GM19238 (cell line): ENCODE measurements around the gene ODAD2.
"Not testable (repeated sequence)": the region's sequence is repeated elsewhere in the genome, so short reads cannot be mapped to it uniquely, and the experiment has no call there.

ENCODE experiments used
- DNase-seq: peaks from one replicate; pipeline ENCODE4 v3.0.0; 2011; ENCODE audit warnings: low spot score; ENCODE audit not compliant: insufficient read length

ODAD2 gene

DNA sequence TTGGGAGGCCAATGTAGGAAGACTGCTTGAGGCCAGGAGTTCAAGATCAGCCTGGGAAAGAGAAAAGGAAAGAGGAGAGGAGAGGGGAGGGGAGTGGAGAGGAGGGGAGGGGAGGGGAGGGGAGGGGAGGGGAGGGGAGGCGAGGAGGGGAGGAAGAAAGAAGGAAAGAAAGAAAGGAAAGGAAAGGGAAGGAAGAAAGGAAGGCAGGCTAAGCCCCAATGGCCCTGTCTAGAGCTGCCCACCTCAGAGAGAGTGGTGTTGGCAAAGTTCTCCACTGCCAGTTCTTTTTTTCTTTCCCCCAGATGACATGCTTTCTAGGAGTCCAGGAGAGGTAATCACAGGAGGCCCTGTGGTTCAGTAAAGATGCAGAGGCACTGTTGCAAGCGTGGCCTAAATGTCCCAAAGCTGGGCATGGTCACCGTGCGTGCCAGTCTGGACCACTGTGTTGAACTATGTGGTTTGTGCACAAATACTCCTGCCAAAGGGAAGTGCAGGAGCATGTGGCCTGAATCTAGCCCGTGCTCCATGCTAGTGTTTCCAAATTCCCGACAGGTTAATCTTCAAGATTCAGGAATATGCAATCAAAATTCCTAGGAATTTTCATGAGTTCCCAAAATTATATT, 39.7 kb downstream of the ODAD2 start:
- DNase-seq, result no peak

DNA sequence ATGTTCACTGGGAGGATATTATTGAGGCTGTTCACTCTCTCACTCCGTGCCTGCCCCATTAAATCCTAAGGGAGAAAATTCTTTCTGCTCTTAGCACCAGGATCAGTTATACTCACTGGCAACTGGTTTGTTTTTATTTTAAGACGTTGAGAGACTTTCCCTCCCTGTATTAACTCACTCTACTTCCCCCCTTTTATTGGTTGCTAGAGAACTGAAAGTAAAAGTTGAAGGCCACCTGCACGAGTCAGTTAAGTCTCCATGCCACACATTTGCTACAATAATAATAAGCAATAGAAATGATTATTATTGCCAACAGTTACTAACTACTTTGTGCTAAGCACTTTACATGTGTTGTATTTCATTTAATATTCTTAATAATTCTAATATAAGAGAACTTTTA, 40.5 kb downstream of the ODAD2 start:
- DNase-seq, result not testable (repeated sequence)

DNA sequence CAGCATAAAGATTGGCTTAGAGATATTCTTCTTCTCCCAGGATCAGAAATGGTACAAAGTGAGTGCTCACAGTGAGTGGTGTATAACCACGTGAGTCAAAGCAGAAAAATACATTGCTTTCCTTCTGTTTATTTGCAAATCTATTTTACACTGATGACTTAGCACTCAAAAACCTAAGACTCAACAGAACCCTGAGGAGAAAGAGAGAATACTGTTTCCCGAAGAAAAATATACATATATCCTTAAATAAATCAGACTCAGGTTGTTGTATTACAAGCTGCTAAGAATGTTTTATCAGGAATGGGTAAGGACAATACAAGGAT, 48.7 kb downstream of the ODAD2 start:
- DNase-seq, result no peak

DNA sequence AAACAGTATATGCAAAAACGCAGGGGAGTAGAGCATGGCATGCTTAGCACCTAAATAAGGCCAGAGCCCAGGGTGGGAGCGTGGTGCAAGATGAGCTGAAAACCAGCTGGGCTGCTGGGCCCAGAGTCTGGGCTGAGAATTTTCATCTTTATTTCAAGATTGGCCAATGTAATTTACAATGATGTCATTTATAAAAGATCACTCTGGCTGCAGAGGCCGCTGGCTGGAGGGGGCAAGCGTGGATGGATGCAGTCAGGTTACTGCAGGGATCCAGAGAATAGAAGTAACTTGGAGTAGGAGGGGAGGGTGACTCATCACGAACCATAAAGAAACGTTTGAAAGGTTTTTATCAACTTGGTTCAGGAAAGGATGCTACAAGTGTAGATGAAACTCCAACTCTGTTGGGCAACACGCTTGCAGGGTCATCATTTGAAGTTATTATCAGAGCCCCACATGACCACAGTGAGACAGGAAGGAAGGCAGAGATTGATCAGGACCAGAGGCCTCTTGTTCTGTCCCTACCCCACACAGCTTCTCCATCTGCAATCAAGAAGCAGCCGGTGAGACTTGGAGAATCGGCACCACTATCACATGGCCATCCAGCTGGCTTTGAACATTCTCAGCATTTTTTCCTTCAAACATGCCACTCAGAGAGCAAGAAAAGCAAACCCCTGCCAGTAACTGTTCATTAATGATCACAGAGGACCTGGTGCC, 49.2 kb downstream of the ODAD2 start:
- no peak for DNase-seq

DNA sequence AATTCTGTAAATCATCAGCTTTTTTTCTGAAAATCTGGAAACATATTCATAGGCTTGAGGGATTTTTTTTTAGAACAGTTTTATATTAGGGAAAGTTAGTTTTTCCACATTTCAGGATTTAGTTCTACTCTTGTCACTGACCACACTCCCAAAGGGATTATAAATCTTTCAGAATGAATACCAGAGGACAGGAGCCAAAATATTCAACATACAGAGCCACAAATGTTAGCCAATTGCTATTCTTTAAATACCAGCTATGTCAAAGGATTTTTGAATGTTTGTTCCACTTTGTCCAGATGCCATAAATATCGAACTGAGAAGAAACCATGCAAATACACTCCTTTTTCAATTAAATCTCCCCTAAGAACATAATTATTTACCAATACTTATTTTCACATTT, 50.7 kb downstream of the ODAD2 start:
- no peak for DNase-seq

DNA sequence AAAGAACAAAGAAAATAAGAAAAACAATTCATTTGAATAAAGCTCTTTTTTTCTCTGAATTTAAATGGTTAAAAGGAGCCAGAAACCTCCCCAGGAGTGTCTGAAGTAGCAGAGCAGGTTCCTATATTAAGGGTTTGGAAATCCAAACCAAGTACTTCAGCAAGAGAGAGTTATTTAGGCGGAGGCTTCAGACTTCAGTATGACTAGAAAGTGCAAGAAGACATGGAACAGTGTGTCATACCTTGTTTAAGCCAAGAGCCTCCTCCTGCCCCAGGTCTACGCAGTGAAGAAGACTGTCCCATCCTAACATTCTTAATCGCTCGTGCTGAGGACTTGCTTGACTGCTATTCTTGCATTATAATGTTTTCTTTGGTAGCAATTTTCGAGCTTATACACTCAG, 51.3 kb downstream of the ODAD2 start:
- DNase-seq, result no peak

DNA sequence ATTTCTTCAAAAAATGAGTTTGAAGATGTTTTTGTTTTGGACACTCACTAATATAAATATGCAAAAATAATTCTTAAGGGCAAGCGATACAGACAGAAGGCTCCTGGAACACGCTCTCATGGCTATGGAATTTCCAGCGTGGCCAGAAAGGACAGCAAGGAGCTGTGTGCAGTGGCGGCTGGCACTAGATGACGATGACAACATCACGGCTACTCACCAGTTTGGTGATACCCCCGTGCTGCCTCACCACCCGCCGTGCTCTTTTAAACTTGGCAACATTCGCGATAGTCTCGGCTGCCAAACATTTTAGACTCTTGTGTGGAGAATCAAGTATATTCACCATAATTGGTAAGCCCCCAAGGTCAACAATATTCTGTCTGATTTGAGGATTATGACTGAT, 54.9 kb downstream of the ODAD2 start:
- no peak for DNase-seq

DNA sequence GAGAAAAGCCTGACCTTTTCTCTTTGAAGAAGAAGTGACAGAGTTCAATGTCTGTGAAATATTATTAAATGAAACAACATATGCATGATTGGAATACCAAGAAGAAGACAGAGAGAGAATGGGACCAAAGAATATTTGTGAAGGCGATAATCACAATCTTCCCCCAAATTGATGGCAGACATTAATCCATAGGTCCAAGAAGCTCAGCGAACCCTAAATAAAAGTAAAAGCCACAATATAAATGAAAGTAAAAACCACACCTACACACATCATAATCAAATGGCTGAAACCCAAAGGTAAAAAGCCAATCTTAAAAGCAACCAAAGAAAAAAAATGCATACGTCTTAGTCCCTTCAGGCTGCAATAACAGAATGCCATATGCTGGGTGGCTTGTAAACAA, 84.0 kb downstream of the ODAD2 start:
- no peak for DNase-seq

DNA sequence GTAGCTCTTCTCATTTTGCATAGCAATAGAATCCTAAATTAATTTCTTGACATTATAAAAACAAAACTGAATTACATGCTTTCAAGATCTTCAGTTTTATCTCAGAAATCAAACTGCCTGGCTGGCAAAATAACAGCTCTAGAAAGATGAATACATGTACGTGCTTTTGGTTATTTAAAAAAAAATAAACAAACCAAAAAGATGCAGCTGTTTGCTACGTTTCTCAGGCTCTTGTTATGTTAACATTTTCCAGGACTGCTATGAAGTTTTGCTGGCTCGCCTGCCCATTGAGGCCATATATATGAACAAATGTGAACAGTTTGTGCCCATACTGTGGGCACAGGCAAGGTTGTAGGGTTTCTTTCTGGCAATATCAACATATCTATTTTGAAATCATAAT, 86.6 kb downstream of the ODAD2 start:
- DNase-seq, result no peak

DNA sequence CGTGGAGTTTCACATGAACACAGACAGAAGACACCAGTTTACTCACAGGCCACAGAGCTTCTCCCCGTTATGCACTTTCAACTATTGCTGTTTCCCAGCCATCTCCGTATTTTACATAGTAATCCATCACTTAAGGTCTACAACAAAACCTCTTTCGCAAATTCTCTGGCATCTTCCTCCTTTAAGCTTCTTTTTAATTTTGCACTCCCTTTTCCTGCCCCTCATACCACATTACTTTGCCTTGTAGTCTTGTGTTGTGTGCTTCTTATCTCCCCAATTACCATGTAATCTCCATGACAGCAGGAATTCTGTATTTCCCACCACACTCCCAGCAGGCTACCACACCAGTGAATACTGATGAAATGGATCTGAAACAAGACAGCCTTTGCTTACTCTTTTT, 87.3 kb downstream of the ODAD2 start:
- DNase-seq, result no peak

DNA sequence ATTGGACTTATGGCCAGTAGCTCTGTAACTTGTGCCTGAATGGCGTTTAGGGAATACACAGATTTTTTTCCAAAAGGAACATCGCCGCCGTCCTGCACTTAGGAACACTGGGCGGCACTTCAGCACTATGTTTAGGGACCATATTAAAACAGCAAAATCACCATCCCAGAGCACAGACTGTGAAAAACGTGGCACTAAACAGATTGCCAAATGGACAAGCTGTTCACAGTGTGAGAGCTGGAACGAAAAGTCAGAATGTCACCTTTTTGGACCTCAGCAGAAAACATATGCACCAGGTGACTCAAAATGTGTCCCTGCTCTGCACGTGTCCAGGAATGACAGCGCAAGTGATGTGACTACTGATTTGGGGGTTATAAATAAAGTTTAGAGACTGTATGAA, 87.9 kb downstream of the ODAD2 start:
- no peak for DNase-seq

DNA sequence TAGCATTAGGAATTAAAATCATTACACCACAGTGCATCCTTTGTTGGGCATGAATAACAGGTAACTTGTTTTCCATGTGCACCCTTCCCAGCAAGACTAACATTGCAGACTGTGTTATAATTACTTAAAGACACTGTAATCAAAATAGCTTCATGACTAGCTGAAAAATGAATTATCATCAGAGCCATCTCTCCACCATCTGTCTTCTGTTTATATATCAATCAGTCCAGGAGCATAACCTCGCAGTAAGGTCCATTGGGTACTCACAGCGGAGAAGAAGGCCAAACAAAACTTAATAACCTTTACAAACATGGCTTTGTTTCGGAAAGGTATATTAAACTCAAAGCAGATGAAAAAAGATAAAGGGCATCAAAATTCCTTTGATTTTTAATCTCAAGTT, 90.6 kb downstream of the ODAD2 start:
- DNase-seq, result no peak

DNA sequence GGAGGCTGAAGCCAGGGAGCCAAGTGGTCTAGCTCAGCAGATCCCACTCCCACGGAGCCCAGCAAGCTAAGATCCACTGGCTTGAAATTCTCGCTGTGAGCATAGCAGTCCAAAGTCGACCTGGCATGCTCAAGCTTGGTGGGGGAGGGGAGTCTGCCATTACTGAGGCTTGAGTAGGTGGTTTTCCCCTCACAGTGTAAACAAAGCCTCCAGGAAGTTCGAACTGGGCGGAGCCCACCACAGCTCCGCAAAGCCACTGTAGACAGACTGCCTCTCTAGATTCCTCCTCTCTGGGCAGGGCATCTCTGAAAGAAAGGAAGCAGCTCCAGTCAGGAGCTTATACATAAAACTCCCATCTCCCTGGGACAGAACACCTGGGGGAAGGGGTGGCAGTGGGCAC, 99.4 kb downstream of the ODAD2 start:
- DNase-seq, result not testable (repeated sequence)

DNA sequence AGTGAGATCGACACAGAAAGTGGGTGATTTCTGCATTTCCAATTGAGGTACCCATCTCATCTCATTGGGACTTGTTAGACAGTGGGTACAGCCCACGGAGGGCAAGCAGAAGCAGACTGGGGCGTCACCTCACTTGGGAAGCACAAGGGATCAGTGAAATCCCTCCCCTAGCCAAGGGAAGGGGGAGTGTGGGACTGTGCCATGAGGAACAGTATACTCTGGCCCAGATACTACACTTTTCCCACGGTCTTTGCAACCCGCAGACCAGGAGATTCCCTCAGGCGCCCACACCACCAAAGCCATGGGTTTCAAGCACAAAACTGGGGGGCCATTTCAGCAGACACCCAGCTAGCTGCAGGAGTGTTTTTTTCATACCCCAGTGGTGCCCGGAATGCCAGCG, 99.8 kb downstream of the ODAD2 start:
- DNase-seq, result no peak

DNA sequence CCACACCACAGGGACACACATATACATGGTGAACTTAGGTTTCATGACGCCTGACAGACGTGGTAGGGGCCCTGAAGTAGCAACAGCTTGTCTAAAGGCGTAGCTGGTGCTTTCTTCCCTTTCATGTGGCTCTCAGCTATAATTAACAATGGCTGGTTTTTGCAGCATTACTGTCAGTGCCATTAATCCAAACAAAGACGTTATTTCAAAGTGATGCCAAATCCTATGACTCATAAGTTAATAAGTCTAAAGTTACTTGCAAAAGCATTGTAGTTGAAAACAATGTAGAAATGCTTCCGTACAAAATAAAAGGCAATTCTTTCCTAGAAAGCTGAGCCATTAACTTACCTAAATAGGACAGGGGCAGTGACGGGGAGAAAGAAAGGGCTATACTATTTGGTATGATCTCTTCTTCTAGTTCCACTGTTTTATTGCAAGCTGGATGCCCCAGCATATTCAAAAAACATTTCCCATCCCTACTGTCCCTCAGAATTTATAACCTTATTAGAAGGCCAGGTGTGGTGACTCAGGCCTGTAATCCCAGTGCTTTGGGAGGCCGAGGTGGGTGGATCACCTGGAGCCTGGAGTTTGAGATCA, 105.4 kb downstream of the ODAD2 start:
- DNase-seq, result no peak

DNA sequence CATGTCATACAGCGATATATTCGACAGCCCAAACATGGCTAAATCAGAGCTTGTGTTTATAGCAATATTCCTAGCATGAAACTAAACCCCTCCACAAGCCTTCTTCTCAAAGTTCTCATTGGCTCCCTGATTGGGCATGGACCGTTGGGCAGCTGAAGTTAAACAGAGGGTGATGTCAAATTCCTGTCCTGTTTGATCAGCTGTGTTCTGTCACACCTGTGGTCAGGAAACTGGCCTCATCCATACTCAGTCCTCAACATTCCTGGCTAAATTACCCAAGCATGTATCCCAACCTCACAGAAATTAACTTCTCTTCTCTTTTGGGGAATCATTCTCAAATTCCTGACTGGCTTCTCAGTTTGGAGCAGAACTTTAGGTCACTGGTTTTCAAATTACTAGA, 107.9 kb downstream of the ODAD2 start:
- DNase-seq, result no peak

DNA sequence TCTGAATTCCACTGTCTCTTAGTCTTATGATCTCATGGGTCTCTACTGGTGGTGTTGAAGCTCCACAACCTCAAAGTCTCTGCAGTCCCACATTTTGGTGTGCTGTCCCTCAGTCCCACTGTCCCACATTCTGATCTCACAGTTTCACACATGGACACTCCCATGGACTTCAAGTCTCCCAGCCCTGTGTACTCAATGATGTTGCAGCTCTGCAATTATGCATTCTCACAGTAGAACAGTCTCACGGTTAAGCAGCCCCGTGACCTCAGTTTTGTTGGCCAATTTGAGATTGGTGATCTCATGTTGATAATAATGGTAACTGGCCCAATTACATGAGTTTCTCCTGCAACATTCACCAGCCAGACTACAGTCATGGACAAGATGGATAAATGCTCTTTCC, 109.4 kb downstream of the ODAD2 start:
- no peak for DNase-seq

DNA sequence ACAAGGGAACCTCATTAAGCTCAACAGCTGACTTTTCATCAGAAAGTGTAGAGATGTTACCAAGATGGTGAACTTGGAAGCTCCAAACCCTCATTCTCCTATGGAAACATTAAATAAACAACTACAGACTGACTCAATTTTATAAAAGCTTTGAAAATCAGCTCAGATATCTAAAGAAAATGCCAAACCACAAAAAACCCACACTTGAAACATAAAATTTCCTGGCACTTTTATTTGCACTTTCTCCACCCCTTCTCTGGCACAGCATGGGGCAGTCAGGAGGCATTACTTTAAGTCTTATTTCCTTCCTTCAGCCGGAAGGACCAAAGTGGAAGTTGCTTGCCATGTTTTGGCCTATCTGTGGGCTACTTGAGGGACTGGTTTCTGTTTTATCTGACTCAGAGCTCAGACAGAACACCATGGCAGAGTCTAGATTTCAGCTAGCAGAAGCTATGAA, 114.7 kb downstream of the ODAD2 start:
- DNase-seq, result no peak

DNA sequence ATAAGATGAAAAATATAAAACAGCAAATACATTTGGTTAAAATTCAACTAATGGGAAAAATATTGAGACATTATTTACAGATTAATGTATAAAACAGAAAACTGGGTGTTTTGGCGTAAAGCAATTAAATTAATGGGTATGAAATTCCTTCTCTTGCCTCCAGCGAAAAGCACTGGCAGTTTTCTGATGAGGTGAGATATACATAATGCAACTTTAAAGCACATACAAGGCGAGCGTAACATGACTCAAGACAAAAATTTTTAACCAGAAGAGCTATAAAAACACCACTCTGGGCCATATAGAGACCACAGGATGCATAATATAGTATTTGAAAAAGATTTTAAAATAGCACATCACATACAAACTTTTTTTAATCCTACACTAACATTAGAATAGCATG, 120.6 kb downstream of the ODAD2 start:
- no peak for DNase-seq

DNA sequence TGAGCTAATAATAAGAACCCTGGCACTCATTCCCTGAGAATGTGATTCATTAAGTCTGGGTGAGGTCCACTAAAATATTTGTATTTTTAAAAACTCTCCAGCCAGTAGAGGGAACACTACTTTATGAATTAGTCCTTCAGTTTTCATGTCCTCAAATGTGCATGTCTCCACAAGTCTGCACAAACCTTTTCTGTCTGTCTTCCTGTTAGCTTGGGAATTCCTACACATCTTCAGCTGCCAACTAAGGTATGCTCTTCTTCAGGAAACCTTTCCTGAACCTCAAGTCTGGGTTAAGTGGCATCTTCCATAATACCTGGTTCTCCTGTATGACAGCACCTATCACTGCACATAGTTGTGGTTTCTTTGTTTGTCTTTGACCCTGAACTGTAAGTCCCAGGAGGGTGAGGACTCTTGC, 133.7 kb downstream of the ODAD2 start:
- DNase-seq, result no peak

DNA sequence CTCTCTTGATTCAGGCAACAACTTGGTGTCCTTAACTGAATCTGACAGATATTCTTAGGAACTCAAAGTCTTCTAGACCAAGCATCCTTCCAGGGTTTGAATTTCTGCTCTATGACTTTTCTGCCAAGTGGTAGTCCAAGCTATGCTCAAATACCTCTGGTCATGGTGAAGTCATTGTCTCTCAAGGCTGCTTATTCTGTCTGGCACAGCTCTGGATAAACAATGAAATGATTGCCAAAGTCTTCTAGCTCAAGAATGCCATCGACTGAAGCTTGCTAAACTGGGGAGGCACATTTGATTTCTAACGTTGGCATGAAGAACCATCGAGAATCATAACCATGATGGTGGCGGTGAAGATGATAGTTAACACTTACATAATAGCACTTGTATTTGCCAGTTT, 137.1 kb downstream of the ODAD2 start:
- no peak for DNase-seq

DNA sequence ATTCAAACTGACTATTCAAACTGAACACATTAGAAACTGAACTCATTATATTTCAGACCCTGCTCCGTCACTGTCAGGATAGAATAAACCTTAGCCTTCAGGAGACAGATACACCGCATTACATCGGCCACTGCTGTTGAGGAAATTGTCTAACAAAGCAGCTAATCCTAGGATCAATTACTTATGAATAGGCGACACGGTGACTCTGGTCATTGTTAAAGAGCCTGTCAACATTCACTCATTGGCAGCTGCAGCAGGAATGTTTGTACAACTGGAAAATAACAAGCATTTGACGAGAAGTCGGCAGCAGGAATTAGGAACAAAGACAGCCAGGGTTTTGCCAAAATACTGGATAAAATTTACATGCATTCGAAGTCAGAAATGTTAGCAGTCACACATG, 141.3 kb downstream of the ODAD2 start:
- no peak for DNase-seq

DNA sequence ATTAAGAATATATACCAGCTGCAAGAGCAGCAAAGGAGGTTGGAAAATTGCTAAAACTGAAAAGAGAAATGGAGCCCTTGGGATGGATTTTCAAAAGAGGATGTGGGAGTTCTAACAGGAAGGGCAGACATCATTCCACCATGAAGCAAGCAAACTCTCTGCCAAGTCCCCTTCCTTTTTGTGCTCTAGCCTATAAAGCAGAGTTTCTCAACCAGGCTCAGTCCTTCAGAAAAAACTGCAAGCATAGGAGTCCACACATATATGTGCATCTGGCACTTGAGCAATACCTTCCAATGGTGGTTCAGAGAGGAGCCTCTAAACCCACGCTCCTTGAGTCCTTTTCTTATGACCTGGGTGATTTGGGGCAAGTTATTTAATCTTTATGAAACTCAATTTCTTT, 154.7 kb downstream of the ODAD2 start:
- DNase-seq, result no peak
